Mucosa of stomach (tissue), 1 donor: Measurements from ENCODE around the gene LSS.

Source experiments
- H3K27me3 ChIP-seq: one replicate; pipeline ENCODE4 v1.7.0; 2013; ENCODE audit warnings: mild to moderate bottlenecking, low read length; ENCODE audit not compliant: control insufficient read depth, insufficient read depth
- H3K36me3 ChIP-seq: one replicate; pipeline ENCODE4 v1.7.0; 2013; ENCODE audit warnings: low read length; ENCODE audit not compliant: control insufficient read depth, insufficient read depth
- H3K4me1 ChIP-seq: one replicate; pipeline ENCODE4 v1.7.0; 2013; ENCODE audit warnings: mild to moderate bottlenecking, low read length; ENCODE audit not compliant: control insufficient read depth, insufficient read depth
- H3K4me3 ChIP-seq: one replicate; pipeline ENCODE4 v1.7.0; 2013; ENCODE audit warnings: low read length
- H3K9ac ChIP-seq: one replicate; pipeline ENCODE4 v1.7.0; 2013; ENCODE audit warnings: mild to moderate bottlenecking, low read length, moderate library complexity
- H3K9me3 ChIP-seq: one replicate; pipeline ENCODE4 v1.7.0; 2013; ENCODE audit warnings: mild to moderate bottlenecking, low read length, moderate library complexity; ENCODE audit not compliant: control insufficient read depth
- donor health status: Pancreatic carcinoma.

LSS gene

GRCh38 chr21:46214478-46215340, 13.9 kb downstream of the LSS start:
- H3K9ac ChIP-seq, result no peak overlapping the region
- peaks cover 14% of the 10 kb centered on the region for H3K36me3 ChIP-seq
- H3K9me3 ChIP-seq, result no peaks in the 10 kb centered on the region
- H3K4me3 ChIP-seq, result no peak overlapping the region
- H3K27me3 ChIP-seq, result no peaks in the 10 kb centered on the region
- H3K4me1 ChIP-seq, result no peaks in the 10 kb centered on the region

- H3K36me3 ChIP-seq, result peaks cover 10% of the 10 kb centered on the region
These were observed 14.8 kb downstream of the LSS start for GRCh38 chr21:46213620-46214286.

GRCh38 chr21:46212721-46213484, 15.7 kb downstream of the LSS start:
- no peaks in the 10 kb centered on the region for H3K4me1 ChIP-seq
- no peaks in the 10 kb centered on the region for H3K27me3 ChIP-seq
- H3K9ac ChIP-seq, result no peak overlapping the region
- H3K9me3 ChIP-seq, result no peaks in the 10 kb centered on the region
- no peak overlapping the region for H3K4me3 ChIP-seq
- H3K36me3 ChIP-seq, result peaks cover 10% of the 10 kb centered on the region

More at GRCh38 chr21:46213620-46214286, 14.8 kb downstream of the LSS start:
- H3K4me3 ChIP-seq, result no peak overlapping the region
- H3K27me3 ChIP-seq, result no peaks in the 10 kb centered on the region
- H3K4me1 ChIP-seq, result no peaks in the 10 kb centered on the region
- H3K9me3 ChIP-seq, result no peaks in the 10 kb centered on the region
- H3K9ac ChIP-seq, result no peak overlapping the region

- H3K4me3 ChIP-seq, result no peak overlapping the region
- no peaks in the 10 kb centered on the region for H3K9me3 ChIP-seq
- peaks cover 10% of the 10 kb centered on the region for H3K36me3 ChIP-seq
- H3K4me1 ChIP-seq, result no peaks in the 10 kb centered on the region
- no peaks in the 10 kb centered on the region for H3K27me3 ChIP-seq
- no peak overlapping the region for H3K9ac ChIP-seq
These were observed 16.5 kb downstream of the LSS start for GRCh38 chr21:46211786-46212720.

- no peak overlapping the region for H3K4me3 ChIP-seq
- H3K4me1 ChIP-seq, result no peaks in the 10 kb centered on the region
- H3K9ac ChIP-seq, result no peak overlapping the region
- no peaks in the 10 kb centered on the region for H3K9me3 ChIP-seq
- H3K27me3 ChIP-seq, result no peaks in the 10 kb centered on the region
- H3K36me3 ChIP-seq, result peaks cover 10% of the 10 kb centered on the region
These were observed 17.2 kb downstream of the LSS start for GRCh38 chr21:46211376-46211775.

GRCh38 chr21:46210378-46211136, 18.0 kb downstream of the LSS start:
- H3K4me1 ChIP-seq, result no peaks in the 10 kb centered on the region
- peaks cover 10% of the 10 kb centered on the region for H3K36me3 ChIP-seq

GRCh38 chr21:46208761-46209721, 19.5 kb downstream of the LSS start:
- Histone ChIP-seq H3K9ac (no peak overlapping the region), H3K4me3 (no peak overlapping the region), H3K27me3 (no peaks in the 10 kb centered on the region), H3K4me1 (no peaks in the 10 kb centered on the region), H3K36me3 (peaks cover 10% of the 10 kb centered on the region), H3K9me3 (no peaks in the 10 kb centered on the region)

More at GRCh38 chr21:46210378-46211136, 18.0 kb downstream of the LSS start:
- no peaks in the 10 kb centered on the region for H3K9me3 ChIP-seq
- no peaks in the 10 kb centered on the region for H3K27me3 ChIP-seq
- no peak overlapping the region for H3K9ac ChIP-seq
- no peak overlapping the region for H3K4me3 ChIP-seq

GRCh38 chr21:46207920-46208591, 20.5 kb downstream of the LSS start:
- Histone ChIP-seq H3K36me3 (no peaks in the 10 kb centered on the region), H3K9me3 (no peaks in the 10 kb centered on the region), H3K27me3 (no peaks in the 10 kb centered on the region), H3K4me3 (no peak overlapping the region), H3K4me1 (no peaks in the 10 kb centered on the region), H3K9ac (no peak overlapping the region)

- no peaks in the 10 kb centered on the region for H3K4me1 ChIP-seq
- no peak overlapping the region for H3K4me3 ChIP-seq
- no peaks in the 10 kb centered on the region for H3K36me3 ChIP-seq
- H3K27me3 ChIP-seq, result no peaks in the 10 kb centered on the region
- no peak overlapping the region for H3K9ac ChIP-seq
- no peaks in the 10 kb centered on the region for H3K9me3 ChIP-seq
These were observed 21.3 kb downstream of the LSS start for GRCh38 chr21:46207006-46207919.
